ENCODE measurements around the gene SYNE1.

SYNE1 gene

DNA sequence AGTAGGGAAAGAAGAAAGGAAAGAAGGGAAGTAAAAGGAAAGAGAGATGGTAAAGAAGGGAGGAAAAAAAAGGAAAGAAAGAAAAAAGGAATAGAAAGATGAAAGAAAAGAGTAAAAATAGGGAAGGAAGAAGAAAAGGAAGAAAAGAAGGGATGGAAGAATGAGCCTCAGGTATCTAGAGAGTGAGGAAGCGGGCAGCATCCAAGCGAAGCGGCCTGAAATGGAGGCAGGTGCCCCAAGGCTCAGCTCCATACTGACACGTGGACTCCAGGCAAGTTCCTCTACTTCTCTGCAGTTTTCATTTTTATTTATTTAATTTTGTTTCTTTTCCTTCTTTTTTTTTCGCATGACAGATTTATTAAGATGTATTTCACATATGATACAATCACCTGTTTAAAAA is 456.6 kb downstream of the SYNE1 start:
- no peak for DNase-seq (ENCODE audit: low read depth)
- H3K4me3 ChIP-seq (ENCODE audit: low read depth, low read length): no peak overlapping the region
- in situ Hi-C loops (cut with HindIII; ENCODE audit: low sequenced_read_pairs): no loop called here
- TF ChIP-seq, protein P1, sequence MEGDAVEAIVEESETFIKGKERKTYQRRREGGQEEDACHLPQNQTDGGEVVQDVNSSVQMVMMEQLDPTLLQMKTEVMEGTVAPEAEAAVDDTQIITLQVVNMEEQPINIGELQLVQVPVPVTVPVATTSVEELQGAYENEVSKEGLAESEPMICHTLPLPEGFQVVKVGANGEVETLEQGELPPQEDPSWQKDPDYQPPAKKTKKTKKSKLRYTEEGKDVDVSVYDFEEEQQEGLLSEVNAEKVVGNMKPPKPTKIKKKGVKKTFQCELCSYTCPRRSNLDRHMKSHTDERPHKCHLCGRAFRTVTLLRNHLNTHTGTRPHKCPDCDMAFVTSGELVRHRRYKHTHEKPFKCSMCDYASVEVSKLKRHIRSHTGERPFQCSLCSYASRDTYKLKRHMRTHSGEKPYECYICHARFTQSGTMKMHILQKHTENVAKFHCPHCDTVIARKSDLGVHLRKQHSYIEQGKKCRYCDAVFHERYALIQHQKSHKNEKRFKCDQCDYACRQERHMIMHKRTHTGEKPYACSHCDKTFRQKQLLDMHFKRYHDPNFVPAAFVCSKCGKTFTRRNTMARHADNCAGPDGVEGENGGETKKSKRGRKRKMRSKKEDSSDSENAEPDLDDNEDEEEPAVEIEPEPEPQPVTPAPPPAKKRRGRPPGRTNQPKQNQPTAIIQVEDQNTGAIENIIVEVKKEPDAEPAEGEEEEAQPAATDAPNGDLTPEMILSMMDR (IDR thresholded peaks at IDR 0.05; ENCODE audit: low read depth, low read length, missing control alignments): no peak

DNA sequence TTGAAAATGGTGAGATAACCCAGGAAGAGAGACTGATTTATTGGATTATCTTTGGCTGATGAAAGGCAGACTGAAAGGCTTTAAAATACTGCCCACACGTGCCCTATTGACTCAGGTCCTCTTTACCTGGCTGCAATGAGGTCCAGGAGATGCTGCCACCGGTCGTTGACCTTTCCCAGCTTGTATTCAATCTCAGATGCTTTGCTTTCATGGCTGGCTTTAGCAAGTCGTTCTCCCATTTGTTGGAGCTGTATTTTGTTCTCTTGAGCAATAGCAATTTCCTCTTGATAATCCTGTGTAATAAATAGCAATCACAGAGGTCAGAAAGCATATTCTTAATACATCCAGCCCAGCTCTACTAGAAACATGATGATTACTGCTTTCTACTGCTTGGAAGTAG is 460.9 kb downstream of the SYNE1 start:
- H3K4me3 ChIP-seq (ENCODE audit: low read depth, low read length): no peak overlapping the region
- DNase-seq (ENCODE audit: low read depth): no peak
- TF ChIP-seq, protein P1 (IDR thresholded peaks at IDR 0.05; ENCODE audit: low read depth, low read length, missing control alignments): no peak
- in situ Hi-C loops (cut with HindIII; ENCODE audit: low sequenced_read_pairs): no loop called here

DNA sequence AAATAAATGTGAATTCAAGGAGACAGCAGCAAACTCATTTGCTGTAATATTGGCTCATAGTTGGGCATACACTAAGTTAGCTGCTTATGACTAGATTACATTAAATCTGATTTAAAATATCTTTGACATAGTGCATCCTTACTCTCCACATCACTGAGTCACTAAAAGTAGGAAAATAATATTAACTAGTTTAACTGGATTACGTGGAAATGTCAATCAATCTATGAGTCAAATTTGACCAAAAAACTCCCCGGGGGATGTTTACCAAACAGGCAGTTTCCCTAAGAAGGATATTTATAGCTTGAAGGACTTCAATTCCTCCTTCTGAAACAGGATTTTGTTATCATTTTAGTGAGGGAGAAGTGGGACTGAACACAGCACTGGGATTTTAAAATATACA is 463.2 kb downstream of the SYNE1 start:
- TF ChIP-seq, protein P1 (IDR thresholded peaks at IDR 0.05; ENCODE audit: low read depth, low read length, missing control alignments): no peak
- DNase-seq (ENCODE audit: low read depth): no peak
- H3K4me3 ChIP-seq (ENCODE audit: low read depth, low read length): no peak overlapping the region
- in situ Hi-C loops (cut with HindIII; ENCODE audit: low sequenced_read_pairs): no loop called here

DNA sequence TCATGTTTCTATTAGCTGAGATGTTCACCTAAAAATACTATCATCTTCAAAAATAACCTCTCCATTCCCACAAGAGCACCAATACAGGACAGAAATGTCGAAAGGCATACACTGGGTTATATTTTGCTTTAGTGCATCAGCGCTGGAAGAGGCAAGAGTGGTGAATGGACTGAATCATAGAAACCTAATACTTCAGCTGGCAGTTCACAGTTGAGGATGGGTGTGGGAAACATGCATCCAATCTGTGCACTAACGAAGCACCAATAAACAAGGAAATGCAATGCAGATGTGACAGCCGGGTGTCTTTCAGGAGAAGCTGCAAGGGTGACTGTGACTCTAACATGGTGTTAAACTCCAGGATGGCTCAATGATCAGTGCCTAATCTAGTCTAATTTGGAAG is 463.8 kb downstream of the SYNE1 start:
- DNase-seq (ENCODE audit: low read depth): no peak
- no peak overlapping the region for H3K4me3 ChIP-seq (ENCODE audit: low read depth, low read length)
- TF ChIP-seq, protein P1 (IDR thresholded peaks at IDR 0.05; ENCODE audit: low read depth, low read length, missing control alignments): no peak
- in situ Hi-C loops (cut with HindIII; ENCODE audit: low sequenced_read_pairs): no loop called here

DNA sequence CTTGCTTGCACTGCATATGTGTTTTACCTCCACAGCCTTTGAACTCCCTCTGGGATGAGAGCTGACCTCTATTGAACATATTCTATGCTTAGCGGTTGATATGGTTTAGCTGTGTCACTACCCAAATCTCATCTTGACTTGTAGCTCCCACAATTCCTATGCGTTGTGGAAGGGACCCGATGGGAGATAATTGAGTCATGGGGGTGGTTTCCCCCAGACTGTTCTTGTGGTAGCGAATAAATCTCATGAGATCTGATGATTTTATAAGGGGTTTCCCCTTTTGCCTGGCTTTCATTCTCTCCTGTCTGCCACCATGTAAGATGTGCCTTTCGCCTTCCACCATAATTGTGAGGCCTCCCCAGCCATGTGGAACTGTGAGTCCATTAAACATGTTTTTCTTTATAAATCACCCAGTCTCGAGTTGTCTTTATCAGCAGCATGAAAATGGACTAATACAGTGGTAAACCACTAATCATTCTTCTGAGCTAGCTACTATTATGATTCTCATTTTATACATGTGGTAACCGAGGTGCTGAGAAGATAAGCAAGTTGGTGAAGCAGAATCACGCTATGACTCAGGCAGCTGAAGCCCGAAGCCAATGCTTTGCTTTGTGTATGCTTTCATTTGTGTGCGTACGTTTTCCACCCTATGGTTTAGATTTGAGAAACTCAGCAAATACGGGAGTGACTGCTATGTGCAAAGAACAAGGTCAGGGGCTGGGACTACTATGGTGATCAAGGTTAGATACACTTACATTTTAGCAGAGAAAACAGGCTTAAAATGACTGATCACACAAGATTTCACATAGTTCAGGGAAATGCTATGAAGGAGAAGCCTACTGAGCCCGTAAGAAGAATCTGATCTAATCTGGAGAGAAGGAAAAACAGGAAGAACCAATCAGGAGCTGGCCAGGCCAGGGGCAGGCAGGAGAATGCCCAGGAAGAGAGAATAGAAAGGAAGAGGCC is 466.2 kb downstream of the SYNE1 start:
- DNase-seq (ENCODE audit: low read depth): peak; percentile 81
- H3K4me3 ChIP-seq (ENCODE audit: low read depth, low read length): no peak overlapping the region
- in situ Hi-C loops (cut with HindIII; ENCODE audit: low sequenced_read_pairs): no loop called here
- TF ChIP-seq, protein P1 (IDR thresholded peaks at IDR 0.05; ENCODE audit: low read depth, low read length, missing control alignments): no peak

DNA sequence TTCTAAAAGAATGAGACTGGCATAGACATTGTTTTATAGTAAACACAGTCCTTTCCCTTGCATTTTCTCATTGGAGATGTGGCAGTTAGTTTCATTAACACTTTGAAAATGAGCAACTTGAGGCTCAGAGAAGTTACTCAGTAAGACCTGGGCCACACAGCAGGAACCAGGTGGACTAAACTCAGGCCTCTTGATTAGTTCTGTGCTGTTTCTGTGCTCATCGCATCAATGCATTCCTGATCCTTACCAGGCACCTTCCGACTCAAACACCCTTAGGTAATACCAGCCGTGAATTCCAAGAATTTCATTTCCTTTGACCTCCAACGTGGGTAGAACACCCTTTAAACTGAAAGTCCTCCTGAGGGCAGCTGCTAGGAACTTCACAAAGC is 466.9 kb downstream of the SYNE1 start:
- in situ Hi-C loops (cut with HindIII; ENCODE audit: low sequenced_read_pairs): no loop called here
- TF ChIP-seq, protein P1 (IDR thresholded peaks at IDR 0.05; ENCODE audit: low read depth, low read length, missing control alignments): no peak
- no peak for DNase-seq (ENCODE audit: low read depth)
- no peak overlapping the region for H3K4me3 ChIP-seq (ENCODE audit: low read depth, low read length)
